C4-2B (cell line): ENCODE measurements around the gene DNM3.

Experiments used
- ZFX ChIP-seq: fragments of 450-650 bp; IDR thresholded peaks from 2 replicates; pipeline ENCODE4 v1.6.1; 2017
- TF ChIP-seq, protein P1 (sequence below): fragments of 450-650 bp; conservative IDR thresholded peaks from 2 replicates; pipeline ENCODE4 v1.5.1; 2017; ENCODE audit warnings: mild to moderate bottlenecking

GRCh38 chr1:172108161-172108893, 267.0 kb downstream of the DNM3 start:
- TF ChIP-seq, protein P1, sequence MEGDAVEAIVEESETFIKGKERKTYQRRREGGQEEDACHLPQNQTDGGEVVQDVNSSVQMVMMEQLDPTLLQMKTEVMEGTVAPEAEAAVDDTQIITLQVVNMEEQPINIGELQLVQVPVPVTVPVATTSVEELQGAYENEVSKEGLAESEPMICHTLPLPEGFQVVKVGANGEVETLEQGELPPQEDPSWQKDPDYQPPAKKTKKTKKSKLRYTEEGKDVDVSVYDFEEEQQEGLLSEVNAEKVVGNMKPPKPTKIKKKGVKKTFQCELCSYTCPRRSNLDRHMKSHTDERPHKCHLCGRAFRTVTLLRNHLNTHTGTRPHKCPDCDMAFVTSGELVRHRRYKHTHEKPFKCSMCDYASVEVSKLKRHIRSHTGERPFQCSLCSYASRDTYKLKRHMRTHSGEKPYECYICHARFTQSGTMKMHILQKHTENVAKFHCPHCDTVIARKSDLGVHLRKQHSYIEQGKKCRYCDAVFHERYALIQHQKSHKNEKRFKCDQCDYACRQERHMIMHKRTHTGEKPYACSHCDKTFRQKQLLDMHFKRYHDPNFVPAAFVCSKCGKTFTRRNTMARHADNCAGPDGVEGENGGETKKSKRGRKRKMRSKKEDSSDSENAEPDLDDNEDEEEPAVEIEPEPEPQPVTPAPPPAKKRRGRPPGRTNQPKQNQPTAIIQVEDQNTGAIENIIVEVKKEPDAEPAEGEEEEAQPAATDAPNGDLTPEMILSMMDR: no peak
- no peak for TF ChIP-seq ZFX
